LoVo (cell line): ENCODE results near the gene ARHGAP42.
"Not testable (repeated sequence)": the region's sequence is repeated elsewhere in the genome, so short reads cannot be mapped to it uniquely, and the experiment has no call there.

Experiments
- DNase-seq: peaks from one replicate; pipeline ENCODE4 v3.0.0-alpha.2; 2016; ENCODE audit warnings: low spot score

ARHGAP42 gene

GRCh38 chr11:100872951-100873740, 186.1 kb downstream of the ARHGAP42 start:
- no peak for DNase-seq

- DNase-seq = no peak
These were observed 187.1 kb downstream of the ARHGAP42 start for GRCh38 chr11:100874203-100874602.

- DNase-seq = no peak
These were observed 188.4 kb downstream of the ARHGAP42 start for GRCh38 chr11:100875521-100875869.

GRCh38 chr11:100876815-100877520, 189.9 kb downstream of the ARHGAP42 start:
- DNase-seq = no peak

GRCh38 chr11:100878474-100878873, 191.4 kb downstream of the ARHGAP42 start:
- DNase-seq = no peak

- DNase-seq = no peak
These were observed 195.9 kb downstream of the ARHGAP42 start for GRCh38 chr11:100882957-100883356.

GRCh38 chr11:100883830-100884229, 196.7 kb downstream of the ARHGAP42 start:
- DNase-seq = no peak

- no peak for DNase-seq
These were observed 200.6 kb downstream of the ARHGAP42 start for GRCh38 chr11:100887659-100888058.

- no peak for DNase-seq
These were observed 201.7 kb downstream of the ARHGAP42 start for GRCh38 chr11:100888836-100889235.

- DNase-seq = no peak
These were observed 202.7 kb downstream of the ARHGAP42 start for GRCh38 chr11:100889758-100890157.

GRCh38 chr11:100890789-100891188, 203.7 kb downstream of the ARHGAP42 start:
- no peak for DNase-seq

GRCh38 chr11:100892886-100893285, 205.8 kb downstream of the ARHGAP42 start:
- no peak for DNase-seq

- no peak for DNase-seq
These were observed 208.4 kb downstream of the ARHGAP42 start for GRCh38 chr11:100895449-100895848.

GRCh38 chr11:100895976-100896375, 208.9 kb downstream of the ARHGAP42 start:
- DNase-seq = not testable (repeated sequence)

- not testable (repeated sequence) for DNase-seq
These were observed 214.4 kb downstream of the ARHGAP42 start for GRCh38 chr11:100901471-100901870.

- DNase-seq = no peak
These were observed 215.5 kb downstream of the ARHGAP42 start for GRCh38 chr11:100902454-100903141.

GRCh38 chr11:100903284-100903683, 216.2 kb downstream of the ARHGAP42 start:
- DNase-seq = no peak

- no peak for DNase-seq
These were observed 218.6 kb downstream of the ARHGAP42 start for GRCh38 chr11:100905684-100906083.

GRCh38 chr11:100908746-100909145, 221.7 kb downstream of the ARHGAP42 start:
- DNase-seq = no peak

GRCh38 chr11:100910808-100911207, 223.7 kb downstream of the ARHGAP42 start:
- DNase-seq = no peak

- DNase-seq = no peak
These were observed 227.5 kb downstream of the ARHGAP42 start for GRCh38 chr11:100914415-100915110.
